ENCODE measurements around the gene COX20.

DNA sequence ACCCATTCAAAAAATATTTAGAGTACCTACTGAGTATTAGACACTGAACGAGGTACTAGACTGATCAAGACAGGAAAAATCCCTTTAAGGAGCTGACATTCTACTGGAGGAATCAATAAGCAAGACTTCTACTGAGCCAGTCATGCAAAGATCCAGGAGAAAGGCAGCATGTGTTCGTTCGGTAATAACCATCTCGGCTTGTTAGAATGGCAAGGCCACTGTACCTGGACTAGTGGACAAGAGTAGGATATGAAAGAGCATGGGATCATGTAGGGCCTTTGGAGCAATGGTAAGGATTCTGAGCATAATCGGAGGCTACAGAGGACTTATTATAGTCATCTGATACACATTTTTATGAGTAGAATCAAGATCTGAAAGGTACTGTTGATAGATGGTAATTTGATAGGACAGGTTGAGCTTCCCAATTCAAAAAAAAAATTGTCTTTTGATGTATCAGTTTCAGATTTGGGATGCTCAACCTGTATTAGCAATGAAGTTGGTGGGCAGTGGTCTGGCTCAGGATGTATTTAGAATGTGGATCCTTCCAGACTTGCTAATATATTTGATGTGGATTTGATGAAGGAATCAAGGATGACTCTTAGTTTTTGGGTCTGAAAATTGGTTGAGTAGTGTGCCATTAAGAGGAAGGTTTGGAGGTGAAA lies 2.3 kb downstream of the COX20 start:
- TF ChIP-seq, protein P1, sequence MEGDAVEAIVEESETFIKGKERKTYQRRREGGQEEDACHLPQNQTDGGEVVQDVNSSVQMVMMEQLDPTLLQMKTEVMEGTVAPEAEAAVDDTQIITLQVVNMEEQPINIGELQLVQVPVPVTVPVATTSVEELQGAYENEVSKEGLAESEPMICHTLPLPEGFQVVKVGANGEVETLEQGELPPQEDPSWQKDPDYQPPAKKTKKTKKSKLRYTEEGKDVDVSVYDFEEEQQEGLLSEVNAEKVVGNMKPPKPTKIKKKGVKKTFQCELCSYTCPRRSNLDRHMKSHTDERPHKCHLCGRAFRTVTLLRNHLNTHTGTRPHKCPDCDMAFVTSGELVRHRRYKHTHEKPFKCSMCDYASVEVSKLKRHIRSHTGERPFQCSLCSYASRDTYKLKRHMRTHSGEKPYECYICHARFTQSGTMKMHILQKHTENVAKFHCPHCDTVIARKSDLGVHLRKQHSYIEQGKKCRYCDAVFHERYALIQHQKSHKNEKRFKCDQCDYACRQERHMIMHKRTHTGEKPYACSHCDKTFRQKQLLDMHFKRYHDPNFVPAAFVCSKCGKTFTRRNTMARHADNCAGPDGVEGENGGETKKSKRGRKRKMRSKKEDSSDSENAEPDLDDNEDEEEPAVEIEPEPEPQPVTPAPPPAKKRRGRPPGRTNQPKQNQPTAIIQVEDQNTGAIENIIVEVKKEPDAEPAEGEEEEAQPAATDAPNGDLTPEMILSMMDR (IDR thresholded peaks at IDR 0.05) = no peak
- TF ChIP-seq POLR2A (IDR thresholded peaks at IDR 0.05) = no peak
